SK-N-SH treated with all-trans-retinoic acid at 6 μM for 48 hours (cell line): ENCODE results near the gene DOCK11.

Source experiments
- CREB5 ChIP-seq: fragments of 250-450 bp; sonication (Bioruptor Pico); IDR thresholded peaks from 2 replicates; pipeline ENCODE4 v1.5.1; 2020; ENCODE audit warnings: low read depth, mild to moderate bottlenecking, moderate library complexity
- CSDC2 ChIP-seq: fragments of 250-450 bp; sonication (Bioruptor Pico); IDR thresholded peaks from 2 replicates; pipeline ENCODE4 v1.5.0; 2020; ENCODE audit warnings: mild to moderate bottlenecking, moderate library complexity
- ISL1 ChIP-seq: fragments of 250-450 bp; sonication (Bioruptor Pico); IDR thresholded peaks from 2 replicates; pipeline ENCODE4 v2.1.2; 2022; ENCODE audit warnings: mild to moderate bottlenecking, moderate library complexity
- OSR1 ChIP-seq: fragments of 250-450 bp; sonication (Bioruptor Pico); IDR thresholded peaks from 2 replicates; pipeline ENCODE4 v1.8.0; 2022; ENCODE audit warnings: moderate library complexity, mild to moderate bottlenecking, inconsistent platforms
- PATZ1 ChIP-seq: fragments of 250-450 bp; sonication (Bioruptor Pico); IDR thresholded peaks from 2 replicates; pipeline ENCODE4 v1.8.0; 2020; ENCODE audit warnings: mild to moderate bottlenecking, moderate library complexity, borderline replicate concordance
- POU6F1 ChIP-seq: fragments of 250-450 bp; sonication (Bioruptor Pico); IDR thresholded peaks from 2 replicates; pipeline ENCODE4 v1.8.0; 2021; ENCODE audit warnings: low read depth, mild to moderate bottlenecking, moderate library complexity, borderline replicate concordance
- SNAI2 ChIP-seq: fragments of 250-450 bp; sonication (Bioruptor Pico); IDR thresholded peaks from 2 replicates; pipeline ENCODE4 v1.5.0; 2020; ENCODE audit warnings: mild to moderate bottlenecking, moderate library complexity
- ZC3H10 ChIP-seq: fragments of 250-450 bp; sonication (Bioruptor Pico); IDR thresholded peaks from 2 replicates; pipeline ENCODE4 v1.5.1; 2021; ENCODE audit warnings: mild to moderate bottlenecking, moderate library complexity
- ZFP3 ChIP-seq: fragments of 250-450 bp; sonication (Bioruptor Pico); IDR thresholded peaks from 2 replicates; pipeline ENCODE4 v1.5.0; 2020; ENCODE audit warnings: mild to moderate bottlenecking, moderate library complexity
- ZFP30 ChIP-seq: fragments of 450-650 bp; formaldehyde crosslinking; IDR thresholded peaks from 2 replicates; pipeline ENCODE4 v1.5.0; 2022; ENCODE audit warnings: mild to moderate bottlenecking, moderate library complexity

GRCh38 chrX:118702741-118703140 lies 207.1 kb downstream of the DOCK11 start:
- TF ChIP-seq ZFP3 (CRISPR knock-in tag) (no peak), CSDC2 (CRISPR knock-in tag) (no peak), ISL1 (CRISPR knock-in tag) (no peak), POU6F1 (no peak), CREB5 (no peak), ZC3H10 (no peak), PATZ1 (no peak), OSR1 (CRISPR knock-in tag) (no peak), SNAI2 (CRISPR knock-in tag) (no peak), ZFP30 (CRISPR knock-in tag) (no peak)
